Left cardiac atrium (tissue), 4 donors: ENCODE data around the gene CHST3. TPM values are rescaled to one million over a fixed set of nuclear protein-coding genes. Genes with fewer than 3 reads are reported as not detected.
"Not testable (repeated sequence)": the region's sequence is repeated elsewhere in the genome, so short reads cannot be mapped to it uniquely, and the experiment has no call there.

ENCODE experiments used
- ATAC-seq, 2 donors: fragments of 200-7000 bp; cut with Tn5 transposase; one replicate each; pipeline ENCODE4 v1.9.1; 2020; ENCODE audit warnings: mild to moderate bottlenecking in 2 of 2, moderate library complexity in 2 of 2
- DNase-seq: peaks from one replicate; pipeline ENCODE4 v3.0.0-alpha.2; 2020
- intact Hi-C, 2 donors: fragments of 100-400 bp; cut with DNase I; formaldehyde crosslinking; loops; one replicate each; pipeline versions ENCODE4 v1.14.1 to v1.15.1; 2022 to 2023
- total RNA-seq, 2 donors: library from RNA; stranded (reverse); fragmentation: NEBNext Ultra II Directional; extraction: Animal tissue kit (Norgen Biotek cat#: 25700); gene quantifications; one replicate each; pipeline ENCODE4 v1.2.1, GENCODE V29; 2021
- donor health status: DM: no; HTN: yes; CAD: no.
- donor health status: DM: no; HTN: yes; CAD: no; lungs with severe emphysema.
- donor health status: DM: yes; HTN: yes; CAD: no.
- donor health status: Dilated cardiomyopathy.

The CHST3 gene
- total RNA-seq, 2 donors from 2014 or later, result 17.7 to 40.0 TPM

- intact Hi-C loops, result no loop called here
- no peak for ATAC-seq
- DNase-seq, result no peak
Measured at GRCh38 chr10:71946700-71947099, 17.5 kb upstream of the CHST3 start.

GRCh38 chr10:71948496-71949067 lies 15.6 kb upstream of the CHST3 start:
- DNase-seq (no peak), ATAC-seq (no peak)
- intact Hi-C loops, result no loop called here

GRCh38 chr10:71950683-71951082 lies 13.5 kb upstream of the CHST3 start:
- intact Hi-C loops, result loop anchor here in 1 of 2 donors (5.0 kb wide), 1 partner anchor 97 kb away; no protein-coding TSS in a partner anchor
- no peak for DNase-seq
- no peak for ATAC-seq

GRCh38 chr10:71952745-71953144 lies 11.4 kb upstream of the CHST3 start:
- ATAC-seq, result no peak
- intact Hi-C loops, result loop anchor here in 1 of 2 donors (5.0 kb wide), 1 partner anchor 95 kb away; no protein-coding TSS in a partner anchor
- DNase-seq, result no peak

GRCh38 chr10:71957546-71958275 lies 6.5 kb upstream of the CHST3 start:
- ATAC-seq (no peak), DNase-seq (no peak)
- intact Hi-C loops, result no loop called here

GRCh38 chr10:71959526-71959925 lies 4.7 kb upstream of the CHST3 start:
- ATAC-seq (no peak), DNase-seq (no peak)
- intact Hi-C loops, result no loop called here

GRCh38 chr10:71961831-71962230 lies 2.4 kb upstream of the CHST3 start:
- DNase-seq (no peak), ATAC-seq (no peak)
- intact Hi-C loops, result no loop called here

- DNase-seq (no peak), ATAC-seq (no peak)
- intact Hi-C loops, result no loop called here
Measured at GRCh38 chr10:71962901-71963300, 1.3 kb upstream of the CHST3 start.

GRCh38 chr10:71963351-71964097 lies 671 bp upstream of the CHST3 start:
- intact Hi-C loops, result no loop called here
- ATAC-seq, result peak; percentile 31 to 36
- DNase-seq, result peak; percentile 68

- DNase-seq, result peak; percentile 87
- intact Hi-C loops, result no loop called here
- peak; percentile 62 to 83 for ATAC-seq
Measured at GRCh38 chr10:71964743-71965515, 734 bp downstream of the CHST3 start.

GRCh38 chr10:71965623-71966022 lies 1.4 kb downstream of the CHST3 start:
- intact Hi-C loops, result no loop called here
- DNase-seq (no peak), ATAC-seq (peak in 1 of 2 donors; percentile 4)

- intact Hi-C loops, result no loop called here
- ATAC-seq (no peak), DNase-seq (no peak)
Measured at GRCh38 chr10:71966046-71967004, 2.1 kb downstream of the CHST3 start.

GRCh38 chr10:71967958-71968357 lies 3.8 kb downstream of the CHST3 start:
- DNase-seq, ATAC-seq, intact Hi-C loops: not testable (repeated sequence)

GRCh38 chr10:71968553-71969474 lies 4.6 kb downstream of the CHST3 start:
- DNase-seq (no peak), ATAC-seq (no peak)
- intact Hi-C loops, result no loop called here

GRCh38 chr10:71969929-71970328 lies 5.7 kb downstream of the CHST3 start:
- ATAC-seq (no peak), DNase-seq (no peak)
- intact Hi-C loops, result no loop called here

- intact Hi-C loops, result no loop called here
- no peak for DNase-seq
- no peak for ATAC-seq
Measured at GRCh38 chr10:71970331-71970730, 6.1 kb downstream of the CHST3 start.

- ATAC-seq (no peak), DNase-seq (no peak)
- intact Hi-C loops, result no loop called here
Measured at GRCh38 chr10:71970869-71971268, 6.7 kb downstream of the CHST3 start.
